Osteocyte (in vitro differentiated cells): ENCODE data around the gene IL20RB. TPM values are rescaled to one million over a fixed set of nuclear protein-coding genes. Genes with fewer than 3 reads are reported as not detected.

Experiments used
- DNase-seq: peaks from one replicate; pipeline ENCODE4 v3.0.0; 2021; ENCODE audit warnings: mixed read lengths; ENCODE audit not compliant: unreplicated experiment; ENCODE audit errors: extremely low spot score
- H3K27ac Mint-ChIP-seq: one replicate; pipeline ENCODE4 v1.8.0; 2021; ENCODE audit warnings: mild to moderate bottlenecking, mixed read lengths; ENCODE audit not compliant: unreplicated experiment
- H3K27me3 Mint-ChIP-seq: one replicate; pipeline ENCODE4 v1.8.0; 2021; ENCODE audit warnings: mixed read lengths; ENCODE audit not compliant: unreplicated experiment
- H3K36me3 Mint-ChIP-seq: one replicate; pipeline ENCODE4 v1.8.0; 2021; ENCODE audit warnings: mixed read lengths; ENCODE audit not compliant: unreplicated experiment
- H3K4me1 Mint-ChIP-seq: one replicate; pipeline ENCODE4 v1.8.0; 2021; ENCODE audit warnings: mixed read lengths; ENCODE audit not compliant: unreplicated experiment
- H3K4me3 Mint-ChIP-seq: one replicate; pipeline ENCODE4 v1.8.0; 2021; ENCODE audit warnings: mild to moderate bottlenecking, moderate library complexity, mixed read lengths; ENCODE audit not compliant: unreplicated experiment
- H3K9me3 Mint-ChIP-seq: one replicate; pipeline ENCODE4 v1.8.0; 2021; ENCODE audit warnings: mixed read lengths; ENCODE audit not compliant: unreplicated experiment
- long read RNA-seq: library from polyadenylated mRNA; unstranded; transcript quantifications from one replicate; pipeline ENCODE4 v2.0.0, GENCODE V29; 2021
- total RNA-seq: library from RNA; stranded (reverse); gene quantifications from 2 replicates; pipeline ENCODE4 v1.2.1, GENCODE V29; 2021
- TF ChIP-seq, protein P1 (sequence below): fragments of 200-600 bp; sonication (generic); IDR thresholded peaks from 2 replicates; pipeline ENCODE4 v1.5.0; 2021; ENCODE audit warnings: antibody characterized with exemption, mild to moderate bottlenecking, moderate library complexity

IL20RB gene, protein sequence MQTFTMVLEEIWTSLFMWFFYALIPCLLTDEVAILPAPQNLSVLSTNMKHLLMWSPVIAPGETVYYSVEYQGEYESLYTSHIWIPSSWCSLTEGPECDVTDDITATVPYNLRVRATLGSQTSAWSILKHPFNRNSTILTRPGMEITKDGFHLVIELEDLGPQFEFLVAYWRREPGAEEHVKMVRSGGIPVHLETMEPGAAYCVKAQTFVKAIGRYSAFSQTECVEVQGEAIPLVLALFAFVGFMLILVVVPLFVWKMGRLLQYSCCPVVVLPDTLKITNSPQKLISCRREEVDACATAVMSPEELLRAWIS
- total RNA-seq, result 0.55 TPM in 1 of 2 replicates, not detected in the other
- long read RNA-seq, partial matches to known transcripts, result 0 of 1 reads
- long read RNA-seq, other reads (novel, unspliced or antisense), result 1 of 1 reads

DNA sequence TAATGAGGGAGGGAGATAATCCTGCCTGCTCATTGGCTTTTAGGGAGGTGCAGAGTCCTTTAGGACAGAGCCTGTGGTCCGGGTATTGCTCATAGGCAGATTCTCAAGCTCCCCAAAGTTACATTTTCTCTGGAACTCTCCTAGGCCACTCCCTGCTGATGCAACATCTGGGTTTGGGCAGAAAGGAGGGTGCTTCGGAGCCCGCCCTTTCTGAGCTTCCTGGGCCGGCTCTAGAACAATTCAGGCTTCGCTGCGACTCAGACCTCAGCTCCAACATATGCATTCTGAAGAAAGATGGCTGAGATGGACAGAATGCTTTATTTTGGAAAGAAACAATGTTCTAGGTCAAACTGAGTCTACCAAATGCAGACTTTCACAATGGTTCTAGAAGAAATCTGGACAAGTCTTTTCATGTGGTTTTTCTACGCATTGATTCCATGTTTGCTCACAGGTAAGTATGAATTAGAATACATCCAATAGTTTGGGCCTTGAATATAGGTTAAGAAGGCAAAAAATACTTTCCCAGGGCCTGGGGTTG, at the start of gene IL20RB:
IL20RB (plus strand) TSS at position 233 of the 538 bp plus-strand sequence; CDS start at position 364, 131 bp downstream.
- no peaks in the 10 kb centered on the region for H3K27me3 Mint-ChIP-seq
- peaks cover 52% of the 10 kb centered on the region for H3K4me1 Mint-ChIP-seq
- no peaks in the 10 kb centered on the region for H3K9me3 Mint-ChIP-seq
- H3K36me3 Mint-ChIP-seq, result peaks cover 3% of the 10 kb centered on the region
- H3K27ac Mint-ChIP-seq, result no peak within 1 kb of the TSS
- no peak within 1 kb of the TSS for H3K4me3 Mint-ChIP-seq
- TF ChIP-seq, protein P1, sequence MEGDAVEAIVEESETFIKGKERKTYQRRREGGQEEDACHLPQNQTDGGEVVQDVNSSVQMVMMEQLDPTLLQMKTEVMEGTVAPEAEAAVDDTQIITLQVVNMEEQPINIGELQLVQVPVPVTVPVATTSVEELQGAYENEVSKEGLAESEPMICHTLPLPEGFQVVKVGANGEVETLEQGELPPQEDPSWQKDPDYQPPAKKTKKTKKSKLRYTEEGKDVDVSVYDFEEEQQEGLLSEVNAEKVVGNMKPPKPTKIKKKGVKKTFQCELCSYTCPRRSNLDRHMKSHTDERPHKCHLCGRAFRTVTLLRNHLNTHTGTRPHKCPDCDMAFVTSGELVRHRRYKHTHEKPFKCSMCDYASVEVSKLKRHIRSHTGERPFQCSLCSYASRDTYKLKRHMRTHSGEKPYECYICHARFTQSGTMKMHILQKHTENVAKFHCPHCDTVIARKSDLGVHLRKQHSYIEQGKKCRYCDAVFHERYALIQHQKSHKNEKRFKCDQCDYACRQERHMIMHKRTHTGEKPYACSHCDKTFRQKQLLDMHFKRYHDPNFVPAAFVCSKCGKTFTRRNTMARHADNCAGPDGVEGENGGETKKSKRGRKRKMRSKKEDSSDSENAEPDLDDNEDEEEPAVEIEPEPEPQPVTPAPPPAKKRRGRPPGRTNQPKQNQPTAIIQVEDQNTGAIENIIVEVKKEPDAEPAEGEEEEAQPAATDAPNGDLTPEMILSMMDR, result no peak
- DNase-seq, result no peak

DNA sequence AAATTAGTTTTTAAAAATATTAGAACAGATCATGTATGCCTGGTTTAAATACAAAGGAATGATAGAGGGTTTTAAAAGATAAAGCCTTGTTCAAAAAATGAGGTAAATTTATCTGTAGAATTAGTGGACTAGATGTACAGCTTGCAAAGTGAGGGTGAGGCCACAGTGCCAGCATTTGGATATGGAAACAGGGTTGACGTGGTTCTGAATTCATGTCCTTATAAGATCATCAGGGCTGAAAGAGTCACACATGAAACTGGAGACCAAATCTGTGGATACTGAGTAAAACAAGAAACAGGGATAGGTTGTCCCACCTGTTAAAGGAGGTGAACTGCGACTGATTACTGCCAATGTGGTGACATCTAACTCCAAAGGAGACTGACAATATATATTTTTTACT, 49.5 kb upstream of the IL20RB start:
- peaks cover 1% of the 10 kb centered on the region for H3K4me1 Mint-ChIP-seq
- no peak overlapping the region for H3K4me3 Mint-ChIP-seq
- no peak overlapping the region for H3K27ac Mint-ChIP-seq
- TF ChIP-seq, protein P1, result no peak
- H3K9me3 Mint-ChIP-seq, result peaks cover 14% of the 10 kb centered on the region
- H3K36me3 Mint-ChIP-seq, result peaks cover 16% of the 10 kb centered on the region
- no peak for DNase-seq
- H3K27me3 Mint-ChIP-seq, result no peaks in the 10 kb centered on the region

DNA sequence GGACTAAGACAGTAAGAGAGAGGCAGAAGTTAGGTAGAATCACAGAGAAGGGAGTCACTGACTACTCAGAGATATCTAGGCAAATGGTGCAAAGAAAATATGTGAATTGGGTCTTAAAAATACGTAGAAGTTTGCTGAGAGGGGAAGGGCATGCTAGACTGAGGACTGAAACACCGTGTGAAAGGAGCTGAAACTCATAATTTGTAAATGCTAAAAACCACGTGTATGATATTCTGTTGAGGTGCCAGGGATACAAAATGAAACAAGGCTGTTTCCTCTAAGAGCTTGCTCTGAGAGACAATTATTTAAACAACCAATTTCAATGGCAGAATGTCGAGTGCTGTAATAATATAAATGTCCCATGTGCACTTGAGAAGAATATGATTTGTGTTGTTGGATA, 48.6 kb upstream of the IL20RB start:
- peaks cover 15% of the 10 kb centered on the region for H3K36me3 Mint-ChIP-seq
- H3K4me1 Mint-ChIP-seq, result peaks cover 3% of the 10 kb centered on the region
- no peaks in the 10 kb centered on the region for H3K27me3 Mint-ChIP-seq
- no peak overlapping the region for H3K4me3 Mint-ChIP-seq
- H3K9me3 Mint-ChIP-seq, result peaks cover 10% of the 10 kb centered on the region
- DNase-seq, result no peak
- TF ChIP-seq, protein P1, result no peak
- peak overlapping the region; percentile 1 for H3K27ac Mint-ChIP-seq

DNA sequence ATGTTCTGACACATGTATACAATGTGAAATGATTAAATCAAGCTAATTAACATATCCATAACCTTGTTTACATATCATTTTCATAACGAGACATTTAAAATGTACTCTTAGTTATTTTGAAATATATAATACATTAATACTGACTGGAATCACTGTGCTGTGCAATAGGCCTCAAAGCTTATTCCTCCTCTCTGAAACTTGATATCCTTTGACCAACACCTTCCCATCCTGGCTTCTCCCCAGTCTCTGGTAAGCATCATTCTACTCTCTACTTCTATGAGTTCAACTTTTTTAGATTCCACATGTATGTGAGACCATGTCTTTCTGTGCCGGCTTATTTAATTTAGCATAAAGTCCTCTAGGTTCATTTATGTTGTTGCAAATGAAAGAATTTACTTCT, 47.1 kb upstream of the IL20RB start:
- no peak overlapping the region for H3K27ac Mint-ChIP-seq
- TF ChIP-seq, protein P1, result no peak
- no peak overlapping the region for H3K4me3 Mint-ChIP-seq
- H3K36me3 Mint-ChIP-seq, result peaks cover 17% of the 10 kb centered on the region
- H3K4me1 Mint-ChIP-seq, result peaks cover 5% of the 10 kb centered on the region
- H3K27me3 Mint-ChIP-seq, result no peaks in the 10 kb centered on the region
- H3K9me3 Mint-ChIP-seq, result peaks cover 16% of the 10 kb centered on the region
- DNase-seq, result no peak

DNA sequence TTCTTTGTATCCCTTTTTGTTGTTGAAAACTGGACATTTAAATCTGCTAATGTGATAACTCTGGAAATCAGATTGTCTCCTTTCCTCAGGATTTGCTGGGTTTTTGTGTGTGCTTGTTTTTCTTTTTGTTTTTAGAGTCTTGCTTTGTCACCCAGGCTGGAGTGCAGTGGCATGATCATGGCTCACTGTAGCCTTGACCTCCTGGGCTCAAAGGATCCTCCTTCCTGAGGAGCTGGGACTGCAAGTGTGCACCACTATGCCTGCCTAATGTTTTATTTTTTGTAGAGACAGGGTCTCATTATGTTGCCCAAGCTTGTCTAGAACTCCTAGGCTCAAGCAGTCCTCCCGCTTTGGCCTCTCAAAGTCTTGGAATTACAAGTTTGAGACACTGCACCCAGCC, 44.6 kb upstream of the IL20RB start:
- H3K4me1 Mint-ChIP-seq, result peaks cover 5% of the 10 kb centered on the region
- TF ChIP-seq, protein P1, result no peak
- H3K27ac Mint-ChIP-seq, result peak overlapping the region; percentile 33
- H3K9me3 Mint-ChIP-seq, result peaks cover 16% of the 10 kb centered on the region
- no peak overlapping the region for H3K4me3 Mint-ChIP-seq
- H3K27me3 Mint-ChIP-seq, result no peaks in the 10 kb centered on the region
- no peak for DNase-seq
- peaks cover 17% of the 10 kb centered on the region for H3K36me3 Mint-ChIP-seq
